Measurements from ENCODE around the gene DRD4. TPM values are rescaled to one million over a fixed set of nuclear protein-coding genes. Genes with fewer than 3 reads are reported as not detected.

The DRD4 gene
- total and polyA plus RNA-seq, 2 of the 13 experiments (the other 11 are each of a cell fraction or from before 2014, with no cell fraction given), result 0.09 to 0.13 TPM

- no peak for TF ChIP-seq ADNP (CRISPR knock-in tag; IDR thresholded peaks at IDR 0.05)
Measured at GRCh38 chr11:665704-666281, 28.7 kb downstream of the DRD4 start (continued).

- POLR2A ChIA-PET, result interaction anchor here (2.6 kb wide), 1 partner anchor 22 kb away, joined by 6 read pairs; the partner anchor contains the start of genes DEAF1 and TMEM80
- Histone ChIP-seq H3K36me3 (replicated peaks in 1 of 2; ENCODE audit: control insufficient read depth in 1 of 2, insufficient read depth in 2 of 2, low read length in 2 of 2) (peaks cover 17 to 32% of the 10 kb centered on the region in 2 experiments; a peak in 4 of 5 replicates), H3K9ac (ENCODE audit: insufficient read depth, low read depth, low read length) (no peak overlapping the region), H3K4me3 (replicated peaks in 1 of 3; ENCODE audit: insufficient read depth in 1 of 3, low read depth in 2 of 3, low read length in 3 of 3) (no peak overlapping the region), H3K4me2 (ENCODE audit: low read depth, low read length) (no peak overlapping the region), H3K4me1 (ENCODE audit: insufficient read depth, low read length) (no peaks in the 10 kb centered on the region), H3K79me2 (ENCODE audit: insufficient read depth, low read length) (no peaks in the 10 kb centered on the region), H3K9me3 (ENCODE audit: low read length) (no peaks in the 10 kb centered on the region), H2AFZ (ENCODE audit: low read length) (no peak overlapping the region), H3K27ac (ENCODE audit: extremely low read length, insufficient read depth, low read length) (no peak overlapping the region), H3K27me3 (ENCODE audit: control insufficient read depth in 1 of 2, insufficient read depth in 2 of 2, low read length in 2 of 2) (no peaks in the 10 kb centered on the region), H4K20me1 (ENCODE audit: insufficient read depth, low read length) (no peaks in the 10 kb centered on the region)
- no peak for ATAC-seq
- in situ Hi-C loops (cut with HindIII; ENCODE audit: extremely low pct_ligation_motif_present, low pct_unique_long_range_greater_than_20kb), result no loop called here
- no TSS peak for BruUV-seq (replicated peaks)
- CTCF ChIA-PET (ENCODE audit: low intra/inter-chr PET ratio, low total read pairs), result no interaction called here
- DNase-seq (ENCODE audit: low spot score), result no peak
- intact Hi-C loops (cut with micrococcal nuclease; ENCODE audit: unreplicated experiment), result no loop called here
- TF ChIP-seq HMG20A (CRISPR knock-in tag; IDR thresholded peaks at IDR 0.05; ENCODE audit: borderline replicate concordance) (no peak), ZNF441 (CRISPR knock-in tag; IDR thresholded peaks at IDR 0.05; ENCODE audit: borderline replicate concordance) (no peak), CHD4 (IDR thresholded peaks at IDR 0.05; ENCODE audit: borderline replicate concordance, low read length) (no peak)
- 100% methylated on average over 8 of the region's 8 CpGs for WGBS (ENCODE audit: low lambda C conversion rate)
- FAIRE-seq, result no peak
Measured at GRCh38 chr11:673866-674265, 36.8 kb downstream of the DRD4 start.

- H2AFZ ChIP-seq (ENCODE audit: low read length), result no peak overlapping the region
- H4K20me1 ChIP-seq (ENCODE audit: insufficient read depth, low read length), result no peaks in the 10 kb centered on the region
- no peak for ATAC-seq
- 93% methylated on average over 15 of the region's 17 CpGs for WGBS (ENCODE audit: low lambda C conversion rate)
- BruUV-seq (replicated peaks), result no TSS peak
- no peak overlapping the region for H3K4me2 ChIP-seq (ENCODE audit: low read depth, low read length)
- no peaks in the 10 kb centered on the region for H3K27me3 ChIP-seq (ENCODE audit: control insufficient read depth in 1 of 2, insufficient read depth in 2 of 2, low read length in 2 of 2)
- peaks cover 17 to 34% of the 10 kb centered on the region in 2 experiments; a peak in 4 of 5 replicates for H3K36me3 ChIP-seq (replicated peaks in 1 of 2; ENCODE audit: control insufficient read depth in 1 of 2, insufficient read depth in 2 of 2, low read length in 2 of 2)
- no peaks in the 10 kb centered on the region for H3K4me1 ChIP-seq (ENCODE audit: insufficient read depth, low read length)
- intact Hi-C loops (cut with micrococcal nuclease; ENCODE audit: unreplicated experiment), result no loop called here
- DNase-seq (ENCODE audit: low spot score), result no peak
- ChIA-PET POLR2A (interaction anchor here (2.6 kb wide), 1 partner anchor 21 kb away, joined by 6 read pairs; the partner anchor contains the start of genes DEAF1 and TMEM80), CTCF (ENCODE audit: low intra/inter-chr PET ratio, low total read pairs) (no interaction called here)
- no peaks in the 10 kb centered on the region for H3K79me2 ChIP-seq (ENCODE audit: insufficient read depth, low read length)
- H3K9ac ChIP-seq (ENCODE audit: insufficient read depth, low read depth, low read length), result no peak overlapping the region
- H3K4me3 ChIP-seq (replicated peaks in 1 of 3; ENCODE audit: insufficient read depth in 1 of 3, low read depth in 2 of 3, low read length in 3 of 3), result no peak overlapping the region
- H3K9me3 ChIP-seq (ENCODE audit: low read length), result no peaks in the 10 kb centered on the region
- FAIRE-seq, result no peak
- no peak overlapping the region for H3K27ac ChIP-seq (ENCODE audit: extremely low read length, insufficient read depth, low read length)
- in situ Hi-C loops (cut with HindIII; ENCODE audit: extremely low pct_ligation_motif_present, low pct_unique_long_range_greater_than_20kb), result no loop called here
- TF ChIP-seq GRHL1 (CRISPR knock-in tag; conservative IDR thresholded peaks at IDR 0.05) (no peak), TARDBP (CRISPR knock-in tag; IDR thresholded peaks at IDR 0.05) (no peak), ZBTB43 (CRISPR knock-in tag; conservative IDR thresholded peaks at IDR 0.05) (no peak), ZSCAN22 (CRISPR knock-in tag; IDR thresholded peaks at IDR 0.05) (no peak), REPIN1 (CRISPR knock-in tag; IDR thresholded peaks at IDR 0.05; ENCODE audit: borderline replicate concordance, low read depth) (no peak), ZNF367 (CRISPR knock-in tag; IDR thresholded peaks at IDR 0.05; ENCODE audit: borderline replicate concordance) (no peak), SETDB1 (CRISPR knock-in tag; IDR thresholded peaks at IDR 0.05; ENCODE audit: borderline replicate concordance) (no peak), THAP7 (CRISPR knock-in tag; IDR thresholded peaks at IDR 0.05) (no peak), ZNF274 (CRISPR knock-in tag; IDR thresholded peaks at IDR 0.05) (no peak)
Measured at GRCh38 chr11:674406-674805, 37.3 kb downstream of the DRD4 start.

Measured in HepG2 (cell line).